T-helper 22 cell (primary cell): ENCODE results near the gene RGS5.

ENCODE experiments used
- DNase-seq: peaks from one replicate; pipeline ENCODE4 v3.0.0-alpha.2; 2020; ENCODE audit warnings: low read depth

The RGS5 gene

GRCh38 chr1:163145435-163145834, 57.3 kb downstream of the RGS5 start:
- no peak for DNase-seq

- DNase-seq: no peak
Observed at GRCh38 chr1:163144418-163144817, 58.3 kb downstream of the RGS5 start.

- DNase-seq: no peak
Observed at GRCh38 chr1:163142152-163142551, 60.6 kb downstream of the RGS5 start.

- no peak for DNase-seq
Observed at GRCh38 chr1:163141556-163141955, 61.2 kb downstream of the RGS5 start.

GRCh38 chr1:163137556-163138265, 65.0 kb downstream of the RGS5 start:
- no peak for DNase-seq

- DNase-seq: no peak
Observed at GRCh38 chr1:163131981-163132380, 70.7 kb downstream of the RGS5 start.

GRCh38 chr1:163130225-163130856, 72.4 kb downstream of the RGS5 start:
- no peak for DNase-seq

- DNase-seq: no peak
Observed at GRCh38 chr1:163128282-163128681, 74.4 kb downstream of the RGS5 start.

GRCh38 chr1:163124812-163125211, 77.9 kb downstream of the RGS5 start:
- DNase-seq: no peak

GRCh38 chr1:163120372-163120771, 82.3 kb downstream of the RGS5 start:
- no peak for DNase-seq

- no peak for DNase-seq
Observed at GRCh38 chr1:163119707-163120106, 83.0 kb downstream of the RGS5 start.

GRCh38 chr1:163115887-163116286, 86.8 kb downstream of the RGS5 start:
- DNase-seq: no peak

- DNase-seq: no peak
Observed at GRCh38 chr1:163107655-163108054, 95.1 kb downstream of the RGS5 start.

GRCh38 chr1:163106364-163106987, 96.2 kb downstream of the RGS5 start:
- DNase-seq: no peak

- no peak for DNase-seq
Observed at GRCh38 chr1:163104385-163105099, 98.2 kb downstream of the RGS5 start.

GRCh38 chr1:163102590-163102989, 100.1 kb downstream of the RGS5 start:
- DNase-seq: no peak

- no peak for DNase-seq
Observed at GRCh38 chr1:163095213-163095612, 107.5 kb downstream of the RGS5 start.

GRCh38 chr1:163094589-163094988, 108.1 kb downstream of the RGS5 start:
- DNase-seq: no peak

- no peak for DNase-seq
Observed at GRCh38 chr1:163094182-163094581, 108.5 kb downstream of the RGS5 start.

- no peak for DNase-seq
Observed at GRCh38 chr1:163093579-163093978, 109.1 kb downstream of the RGS5 start.

GRCh38 chr1:163093169-163093568, 109.5 kb downstream of the RGS5 start:
- DNase-seq: no peak
